H1 (cell line): ENCODE results near the gene ZYX. TPM values are rescaled to one million over a fixed set of nuclear protein-coding genes. Genes with fewer than 3 reads are reported as not detected.

Source experiments
- CTCF ChIA-PET: fragments of 300-600 bp; sonication (Branson Sonifier 250); formaldehyde crosslinking; loops from one replicate; lab custom pipeline; 2021; ENCODE audit not compliant: partially characterized antibody; lab: Charles Lee
- POLR2A ChIA-PET: fragments of 300-600 bp; sonication (Branson Sonifier 250); formaldehyde crosslinking; loops from one replicate; lab custom pipeline; 2021; ENCODE audit warnings: inconsistent platforms; ENCODE audit not compliant: partially characterized antibody; lab: Charles Lee
- DNase-seq, 2 experiments: peaks; one replicate each; pipeline versions ENCODE4 v3.0.0 to v3.0.0-alpha.2; 2010 to 2022; ENCODE audit warnings: low spot score in 2 of 2, low read depth in 1 of 2, mixed read lengths in 1 of 2
- FAIRE-seq: peaks from 2 replicates; lab custom pipeline; 2011; peaks lifted over from hg19 to GRCh38; lab: Jason Lieb, UNC
- H2AFZ ChIP-seq: 2 replicates; pipeline ENCODE4 v1.8.1; 2012; ENCODE audit warnings: low read length, inconsistent platforms
- H2AK5ac ChIP-seq: 2 replicates; pipeline ENCODE4 v1.6.1; 2013; ENCODE audit warnings: low read depth, low read length
- H2BK120ac ChIP-seq: replicated peaks from 2 replicates; pipeline ENCODE3; 2013; ENCODE audit warnings: low read depth, low read length, inconsistent platforms
- H2BK12ac ChIP-seq: 2 replicates; pipeline ENCODE4 v1.6.1; 2013; ENCODE audit warnings: low read depth, low read length
- H2BK15ac ChIP-seq: 2 replicates; pipeline ENCODE4 v1.6.1; 2013; ENCODE audit warnings: low read length
- H2BK20ac ChIP-seq: 2 replicates; pipeline ENCODE4 v1.6.1; 2013; ENCODE audit warnings: low read length
- H2BK5ac ChIP-seq: 2 replicates; pipeline ENCODE4 v1.6.1; 2013; ENCODE audit warnings: low read depth, low read length
- H3K14ac ChIP-seq: 2 replicates; pipeline ENCODE4 v1.6.1; 2013; ENCODE audit warnings: inconsistent platforms; ENCODE audit not compliant: insufficient read length
- H3K18ac ChIP-seq: 2 replicates; pipeline ENCODE4 v1.6.1; 2013; ENCODE audit warnings: low read length; ENCODE audit errors: extremely low read depth
- H3K23ac ChIP-seq: 2 replicates; pipeline ENCODE4 v1.6.1; 2013; ENCODE audit warnings: inconsistent platforms; ENCODE audit not compliant: insufficient read length
- H3K23me2 ChIP-seq: 2 replicates; pipeline ENCODE4 v1.6.1; 2013; ENCODE audit warnings: low read depth, low read length
- H3K27ac ChIP-seq: 2 replicates; pipeline ENCODE4 v1.6.1; 2011; ENCODE audit warnings: low read depth, low read length, inconsistent platforms
- H3K27me3 ChIP-seq, 4 experiments: replicated peaks in 1 of 4; 1 replicate in 1 of 4; 2 replicates in 3 of 4; pipeline versions ENCODE4 v1.6.1 to v1.8.1; 2011 to 2013; ENCODE audit warnings: low read length in 3 of 4, mild to moderate bottlenecking in 3 of 4, inconsistent platforms in 2 of 4, mixed read lengths in 2 of 4, moderate library complexity in 1 of 4; ENCODE audit not compliant: control insufficient read depth in 3 of 4, insufficient read depth in 3 of 4; ENCODE audit errors: extremely low read depth in 1 of 4
- H3K36me3 ChIP-seq, 4 experiments: 2 replicates each; pipeline versions ENCODE4 v1.6.1 to v1.8.1; 2011 to 2013; ENCODE audit warnings: mild to moderate bottlenecking in 4 of 4, low read length in 3 of 4, moderate library complexity in 2 of 4, control low read depth in 1 of 4, inconsistent platforms in 1 of 4; ENCODE audit not compliant: insufficient read depth in 4 of 4, control insufficient read depth in 2 of 4
- H3K4ac ChIP-seq: replicated peaks from 2 replicates; pipeline ENCODE3; 2013; ENCODE audit warnings: low read length, low read depth, mixed read lengths, inconsistent platforms; ENCODE audit not compliant: insufficient read length
- H3K4me1 ChIP-seq, 4 experiments: replicated peaks in 1 of 4; 1 replicate in 1 of 4; 2 replicates in 3 of 4; pipeline versions ENCODE4 v1.6.1 to v1.8.1; 2011 to 2013; ENCODE audit warnings: low read length in 3 of 4, inconsistent platforms in 2 of 4, mixed read lengths in 1 of 4; ENCODE audit not compliant: insufficient read depth in 4 of 4, control insufficient read depth in 3 of 4
- H3K4me2 ChIP-seq, 2 experiments: 2 replicates each; pipeline versions ENCODE4 v1.6.1 to v1.8.1; 2011 to 2013; ENCODE audit warnings: low read depth in 2 of 2, low read length in 2 of 2, control low read depth in 1 of 2, inconsistent platforms in 1 of 2, mild to moderate bottlenecking in 1 of 2; ENCODE audit not compliant: insufficient read depth in 1 of 2
- H3K4me3 ChIP-seq, 4 experiments: fragments of 200-600, 300-600 bp in 1 of 4; sonication (generic), shearing (Covaris generic), sonication (Bioruptor Twin) in 1 of 4; 2 replicates each; pipeline versions ENCODE4 v1.5.1 to v1.8.1; 2011 to 2016; ENCODE audit warnings: low read length in 4 of 4, low read depth in 3 of 4, control low read depth in 2 of 4, inconsistent platforms in 2 of 4, mild to moderate bottlenecking in 2 of 4, mixed read lengths in 1 of 4, moderate library complexity in 1 of 4; ENCODE audit not compliant: insufficient read depth in 2 of 4; ENCODE audit errors: extremely low read depth in 1 of 4
- H3K56ac ChIP-seq: replicated peaks from 2 replicates; pipeline ENCODE3; 2013; ENCODE audit warnings: low read depth, mild to moderate bottlenecking, mixed read lengths, low read length, inconsistent platforms; ENCODE audit not compliant: insufficient read length
- H3K79me1 ChIP-seq: 2 replicates; pipeline ENCODE4 v1.6.1; 2013; ENCODE audit warnings: low read depth, low read length, control low read depth
- H3K79me2 ChIP-seq, 2 experiments: 2 replicates each; pipeline versions ENCODE4 v1.6.1 to v1.8.1; 2012 to 2013; ENCODE audit warnings: low read length in 2 of 2, mild to moderate bottlenecking in 2 of 2, inconsistent platforms in 1 of 2; ENCODE audit not compliant: insufficient read depth in 2 of 2, control insufficient read depth in 1 of 2
- H3K9ac ChIP-seq, 4 experiments: replicated peaks in 1 of 4; 1 replicate in 1 of 4; 2 replicates in 3 of 4; pipeline versions ENCODE4 v1.6.1 to v1.8.1; 2011 to 2013; ENCODE audit warnings: low read depth in 3 of 4, low read length in 3 of 4, control low read depth in 2 of 4, mild to moderate bottlenecking in 2 of 4, moderate library complexity in 2 of 4, inconsistent platforms in 1 of 4; ENCODE audit errors: extremely low read depth in 1 of 4
- H3K9me3 ChIP-seq, 2 experiments: 2 replicates each; pipeline versions ENCODE4 v1.6.1 to v1.8.1; 2012 to 2013; ENCODE audit warnings: mild to moderate bottlenecking in 2 of 2, moderate library complexity in 2 of 2, control low read depth in 1 of 2, inconsistent platforms in 1 of 2, low read depth in 1 of 2, low read length in 1 of 2, mixed read lengths in 1 of 2; ENCODE audit not compliant: insufficient read depth in 2 of 2
- H4K20me1 ChIP-seq, 2 experiments: replicated peaks in 1 of 2; 2 replicates each; pipeline versions ENCODE3 to v1.8.1; 2011 to 2013; ENCODE audit warnings: inconsistent platforms in 2 of 2, low read length in 2 of 2, mild to moderate bottlenecking in 1 of 2; ENCODE audit not compliant: insufficient read depth in 2 of 2, control insufficient read depth in 1 of 2
- H4K5ac ChIP-seq: 2 replicates; pipeline ENCODE4 v1.6.1; 2013; ENCODE audit warnings: low read length, low read depth, mixed read lengths, inconsistent platforms; ENCODE audit not compliant: insufficient read length
- H4K8ac ChIP-seq: 2 replicates; pipeline ENCODE4 v1.8.0; 2013; ENCODE audit warnings: mild to moderate bottlenecking, moderate library complexity, low read length, inconsistent platforms; ENCODE audit not compliant: insufficient read depth; ENCODE audit errors: extremely low read depth
- H4K91ac ChIP-seq: replicated peaks from 2 replicates; pipeline ENCODE3; 2013; ENCODE audit warnings: low read length, mixed read lengths, inconsistent platforms; ENCODE audit not compliant: insufficient read length
- ASH2L ChIP-seq: fragments of 200-600, 300-600 bp; sonication (generic); IDR thresholded peaks from one replicate; pipeline ENCODE4 v1.7.1; 2017; ENCODE audit warnings: low read length
- CEBPB ChIP-seq: IDR thresholded peaks from 2 replicates; pipeline ENCODE4 v1.6.1; 2012; ENCODE audit warnings: low read depth, low read length
- EGR1 ChIP-seq: IDR thresholded peaks from 2 replicates; pipeline ENCODE4 v1.6.1; 2011; ENCODE audit warnings: low read depth, low read length, borderline replicate concordance
- KDM4A ChIP-seq: IDR thresholded peaks from one replicate; pipeline ENCODE4 v1.7.1; 2012; ENCODE audit warnings: low read depth, mild to moderate bottlenecking, moderate library complexity, low read length, inconsistent platforms; ENCODE audit not compliant: severe bottlenecking
- MAFK ChIP-seq: IDR thresholded peaks from 2 replicates; pipeline ENCODE4 v1.6.1; 2012; ENCODE audit warnings: low read depth, mild to moderate bottlenecking, improper control_type of control experiment, low read length
- MAX ChIP-seq: IDR thresholded peaks from 2 replicates; pipeline ENCODE4 v1.6.1; 2012; ENCODE audit warnings: inconsistent platforms
- PHF8 ChIP-seq: fragments of 200-600 bp; sonication (generic); conservative IDR thresholded peaks from 2 replicates; pipeline ENCODE4 v1.7.1; 2012; ENCODE audit warnings: low read depth, mild to moderate bottlenecking, inconsistent platforms, low read length, moderate library complexity
- POLR2A ChIP-seq, 2 experiments: IDR thresholded peaks; 1 replicate in 1 of 2; 2 replicates in 1 of 2; pipeline ENCODE4 v1.6.1; 2011; ENCODE audit warnings: low read depth in 2 of 2, low read length in 2 of 2, mild to moderate bottlenecking in 2 of 2; ENCODE audit errors: control extremely low read depth in 1 of 2
- RAD21 ChIP-seq, 2 experiments: IDR thresholded peaks in 1 of 2; conservative IDR thresholded peaks in 1 of 2; 2 replicates each; pipeline ENCODE4 v1.6.1; 2011; ENCODE audit warnings: low read depth in 2 of 2, low read length in 2 of 2, improper control_type of control experiment in 1 of 2, inconsistent platforms in 1 of 2, mild to moderate bottlenecking in 1 of 2, moderate library complexity in 1 of 2
- SAP30 ChIP-seq: fragments of 300-600 bp; sonication (generic); IDR thresholded peaks from 2 replicates; pipeline ENCODE4 v1.7.1; 2012; ENCODE audit warnings: low read length, moderate library complexity, mild to moderate bottlenecking, inconsistent platforms; ENCODE audit not compliant: insufficient read depth, insufficient replicate concordance
- SP1 ChIP-seq: IDR thresholded peaks from 2 replicates; pipeline ENCODE4 v1.6.1; 2011; ENCODE audit warnings: low read depth, low read length
- SRF ChIP-seq: IDR thresholded peaks from 2 replicates; pipeline ENCODE4 v1.6.1; 2011; ENCODE audit warnings: mild to moderate bottlenecking, low read depth, low read length, moderate library complexity
- TBP ChIP-seq: IDR thresholded peaks from 2 replicates; pipeline ENCODE4 v1.6.1; 2011; ENCODE audit warnings: low read depth, low read length, improper control_type of control experiment
- YY1 ChIP-seq: IDR thresholded peaks from 2 replicates; pipeline ENCODE4 v1.6.1; 2011; ENCODE audit warnings: low read depth, mild to moderate bottlenecking, low read length
- ZNF274 ChIP-seq: IDR thresholded peaks from 2 replicates; pipeline ENCODE4 v1.7.0; 2012; ENCODE audit warnings: low read length, borderline replicate concordance; ENCODE audit errors: extremely low read depth
- WGBS, 2 experiments: shearing (Covaris generic) in 1 of 2; methylation state at CpG; one replicate each; pipeline versions ENCODE4 v1.1.6 to v1.1.7; 2013 to 2015; ENCODE audit warnings: low lambda C conversion rate in 2 of 2, mixed read lengths in 2 of 2, inconsistent platforms in 1 of 2, low coverage in 1 of 2, missing lambda C conversion rate in 1 of 2; ENCODE audit not compliant: insufficient replicate concordance in 2 of 2, insufficient coverage in 1 of 2, insufficient read length in 1 of 2; ENCODE audit errors: extremely low coverage in 1 of 2, missing lambda C conversion rate in 1 of 2; 5-methylcytosine and 5-hydroxymethylcytosine counted together
- polyA plus RNA-seq, 7 experiments: library from polyadenylated mRNA; depleted of rRNA in 3 of 7; stranded (reverse) in 5 of 7; unstranded in 2 of 7; fragments of >200 nt in 5 of 7; fragments of 200-250 nt in 2 of 7; gene quantifications; 1 replicate in 5 of 7; 2 replicates in 1 of 7; 4 replicates in 1 of 7; pipeline versions ENCODE4 v1.2.1 to v1.2.3, GENCODE V29; 2011 to 2013; ENCODE audit warnings: missing spikeins in 2 of 7, mixed read lengths in 2 of 7
- total RNA-seq: library from RNA; stranded (reverse); fragmentation: NEBNext Ultra II Directional; extraction: Animal tissue kit (Norgen Biotek cat#: 25700); gene quantifications from 2 replicates; pipeline ENCODE4 v1.2.1, GENCODE V29; 2021

ZYX gene
- total and polyA plus RNA-seq, 2 of the 8 experiments (the other 6 are each of a cell fraction or from before 2014, with no cell fraction given), result 40.6 to 159 TPM

GRCh38 chr7:143354965-143355364 is 26.2 kb upstream of the ZYX start:
- FAIRE-seq (no peak), DNase-seq (no peak)
- no peaks in the 10 kb centered on the region for H3K79me1 ChIP-seq
- no peaks in the 10 kb centered on the region for H3K23me2 ChIP-seq
- no peak overlapping the region for H3K4me2 ChIP-seq
- peaks cover 2 to 35% (median 16%) of the 10 kb centered on the region in 4 experiments; a peak in 6 of 8 replicates for H3K36me3 ChIP-seq
- H2BK12ac ChIP-seq, result no peak overlapping the region
- H2BK120ac ChIP-seq, result no peak overlapping the region
- H2BK20ac ChIP-seq, result no peak overlapping the region
- ChIA-PET CTCF (interaction anchor here (0.8 to 7.1 kb wide), 15 partner anchors 8 to 107 kb away, joined by 3 to 43 read pairs (median 5); partner anchors contain the start of gene CLCN1), POLR2A (interaction anchor here (0.7 to 5.5 kb wide), 9 partner anchors 16 to 57 kb away, joined by 3 to 39 read pairs (median 3); no protein-coding TSS in a partner anchor)
- H3K23ac ChIP-seq, result no peak overlapping the region
- no peaks in the 10 kb centered on the region for H3K27me3 ChIP-seq
- no peak overlapping the region for H3K27ac ChIP-seq
- WGBS, 2 experiments, result 82% methylated on average over 8 of the region's 8 CpGs; no CpG with 5 or more reads in 1 of the 2 experiments
- no peak overlapping the region for H2BK5ac ChIP-seq
- H4K91ac ChIP-seq, result no peak overlapping the region
- H3K9ac ChIP-seq, result no peak overlapping the region
- no peak overlapping the region for H3K18ac ChIP-seq
- peaks cover 0 to 8% (median 2%) of the 10 kb centered on the region in 4 experiments; a peak in 2 of 7 replicates for H3K4me1 ChIP-seq
- H2AFZ ChIP-seq, result no peak overlapping the region
- no peaks in the 10 kb centered on the region for H3K9me3 ChIP-seq
- no peak overlapping the region; the same call in 1 of the 2 replicates for H4K8ac ChIP-seq
- no peak overlapping the region for H2BK15ac ChIP-seq
- no peaks in the 10 kb centered on the region for H4K20me1 ChIP-seq
- no peak overlapping the region for H4K5ac ChIP-seq
- no peak overlapping the region for H3K4me3 ChIP-seq
- H3K4ac ChIP-seq, result no peak overlapping the region
- TF ChIP-seq SAP30 (no peak), ASH2L (no peak), CEBPB (no peak), ZNF274 (no peak), POLR2A (IDR thresholded peaks at IDR 0.05; ENCODE audit: control extremely low read depth in 1 of 2, low read depth in 2 of 2, low read length in 2 of 2) (no peak), YY1 (no peak), SP1 (no peak), RAD21 (IDR thresholded peaks at IDR 0.05 in 1 of 2, conservative IDR thresholded peaks at IDR 0.05 in 1 of 2; ENCODE audit: low read depth in 2 of 2, low read length in 2 of 2) (no peak), KDM4A (no peak), MAX (no peak), EGR1 (no peak), TBP (no peak), MAFK (no peak), SRF (no peak), PHF8 (no peak)
- no peak overlapping the region for H3K56ac ChIP-seq
- H2AK5ac ChIP-seq, result no peak overlapping the region
- H3K14ac ChIP-seq, result no peak overlapping the region
- H3K79me2 ChIP-seq, result no peaks in the 10 kb centered on the region
